Loucy (cell line): ENCODE measurements around the gene TRAFD1.

ENCODE experiments used
- H2AFZ ChIP-seq: fragments of 200-600 bp; sonication (generic); 2 replicates; pipeline ENCODE4 v1.6.0; 2016; ENCODE audit warnings: antibody characterized with exemption, mild to moderate bottlenecking, low read length, moderate library complexity
- H3F3A ChIP-seq: fragments of 200-600 bp; 2 replicates; pipeline ENCODE4 v1.6.0; 2016; ENCODE audit warnings: antibody characterized with exemption, low read depth, mild to moderate bottlenecking
- H3K27me3 ChIP-seq: fragments of 200-600 bp; sonication (generic); 2 replicates; pipeline ENCODE4 v1.6.1; 2014; ENCODE audit warnings: low read length, mild to moderate bottlenecking; ENCODE audit not compliant: insufficient read depth, poor library complexity, severe bottlenecking
- H3K36me3 ChIP-seq: fragments of 200-600 bp; sonication (generic); 2 replicates; pipeline ENCODE4 v1.6.1; 2016; ENCODE audit warnings: low read length; ENCODE audit not compliant: insufficient read depth
- H3K4me1 ChIP-seq: fragments of 200-600 bp; sonication (generic); 2 replicates; pipeline ENCODE4 v1.5.1; 2014; ENCODE audit warnings: low read length, mild to moderate bottlenecking; ENCODE audit not compliant: insufficient read depth, poor library complexity, severe bottlenecking
- H3K4me2 ChIP-seq: fragments of 200-600 bp; sonication (generic); 2 replicates; pipeline ENCODE4 v1.6.0; 2014; ENCODE audit warnings: antibody characterized with exemption, low read length, low read depth, mild to moderate bottlenecking; ENCODE audit not compliant: poor library complexity, severe bottlenecking
- H3K4me3 ChIP-seq: fragments of 200-600 bp; sonication (generic); 2 replicates; pipeline ENCODE4 v1.5.1; 2014; ENCODE audit warnings: low read length, mild to moderate bottlenecking, mixed read lengths; ENCODE audit not compliant: poor library complexity, severe bottlenecking
- H3K79me2 ChIP-seq: fragments of 200-600 bp; sonication (generic); 2 replicates; pipeline ENCODE4 v1.6.1; 2014; ENCODE audit warnings: low read length; ENCODE audit not compliant: insufficient read depth
- H3K9ac ChIP-seq: fragments of 200-600 bp; sonication (generic); 2 replicates; pipeline ENCODE4 v1.6.0; 2014; ENCODE audit warnings: mild to moderate bottlenecking, low read depth, low read length, moderate library complexity; ENCODE audit not compliant: poor library complexity, severe bottlenecking
- H3K9me2 ChIP-seq: fragments of 200-600 bp; sonication (generic); replicated peaks from 2 replicates; pipeline ENCODE4 v1.6.1; 2016; ENCODE audit warnings: low read depth, low read length, mixed read lengths
- H3K9me3 ChIP-seq: fragments of 200-600 bp; sonication (generic); 2 replicates; pipeline ENCODE4 v1.6.1; 2014; ENCODE audit warnings: mild to moderate bottlenecking, antibody characterized with exemption, low read length, low read depth; ENCODE audit not compliant: insufficient read depth
- H4K20me1 ChIP-seq: fragments of 200-600 bp; sonication (generic); 2 replicates; pipeline ENCODE4 v1.6.0; 2014; ENCODE audit warnings: antibody characterized with exemption, low read length, mild to moderate bottlenecking; ENCODE audit not compliant: insufficient read depth, poor library complexity, severe bottlenecking
- EZH2phosphoT487 ChIP-seq: fragments of 200-600 bp; IDR thresholded peaks from 2 replicates; pipeline ENCODE4 v1.6.1; 2018; ENCODE audit warnings: antibody characterized with exemption, mild to moderate bottlenecking, moderate library complexity, borderline replicate concordance
- TF ChIP-seq, protein P1 (sequence below): fragments of 200-600 bp; sonication (generic); conservative IDR thresholded peaks from 2 replicates; pipeline ENCODE4 v1.5.1; 2014; ENCODE audit warnings: mild to moderate bottlenecking, antibody characterized with exemption, low read length

Gene TRAFD1

DNA sequence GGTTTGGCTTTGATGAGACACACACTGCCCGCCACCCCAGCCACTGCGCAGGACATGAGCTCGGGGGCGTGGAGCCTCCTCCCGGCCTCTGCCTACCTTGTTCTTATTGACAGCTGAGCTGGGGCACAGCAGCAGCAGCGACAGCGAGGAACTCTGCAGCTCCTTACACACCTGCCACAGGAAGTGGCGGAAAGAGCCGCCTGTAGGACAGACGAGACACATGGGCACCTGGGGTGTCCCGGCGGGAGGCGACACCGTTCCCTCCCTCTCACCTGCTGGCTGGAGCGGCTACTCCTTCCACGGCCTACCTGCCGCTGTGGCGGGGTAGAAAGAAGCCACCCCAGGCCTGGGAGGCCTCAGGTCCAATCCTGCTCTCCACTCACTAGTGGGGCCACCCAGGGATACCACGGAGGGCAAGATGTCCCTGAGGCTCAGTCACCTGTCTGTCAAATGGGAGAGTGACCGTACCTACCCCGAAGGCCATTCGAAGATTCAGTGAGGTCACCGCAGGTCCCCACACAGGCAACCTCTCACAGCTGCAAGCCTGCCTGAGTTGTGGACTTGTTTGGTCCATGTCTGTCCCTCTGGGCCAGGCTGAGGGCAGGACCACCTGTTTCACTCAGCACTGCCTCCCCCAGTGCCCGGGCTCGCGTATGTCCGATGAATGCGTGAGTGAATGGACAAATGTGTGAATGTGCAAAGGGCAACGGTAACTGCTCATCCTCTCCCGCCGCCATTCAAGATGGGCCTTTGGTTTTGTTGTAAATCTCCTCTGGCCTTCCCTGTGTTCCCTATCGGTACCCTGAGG, 42.6 kb downstream of the TRAFD1 start:
- H4K20me1 ChIP-seq, result no peaks in the 10 kb centered on the region
- H3K4me3 ChIP-seq, result no peak overlapping the region
- H3K9me2 ChIP-seq, result no peaks in the 10 kb centered on the region
- H3F3A ChIP-seq, result no peaks in the 10 kb centered on the region
- H3K36me3 ChIP-seq, result peaks cover 15% of the 10 kb centered on the region; the same call in 1 of the 2 replicates
- H3K9me3 ChIP-seq, result no peaks in the 10 kb centered on the region
- H3K79me2 ChIP-seq, result no peaks in the 10 kb centered on the region
- no peak overlapping the region for H3K9ac ChIP-seq
- H3K27me3 ChIP-seq, result no peaks in the 10 kb centered on the region
- H2AFZ ChIP-seq, result no peak overlapping the region
- TF ChIP-seq EZH2phosphoT487, result no peak
- TF ChIP-seq, protein P1, sequence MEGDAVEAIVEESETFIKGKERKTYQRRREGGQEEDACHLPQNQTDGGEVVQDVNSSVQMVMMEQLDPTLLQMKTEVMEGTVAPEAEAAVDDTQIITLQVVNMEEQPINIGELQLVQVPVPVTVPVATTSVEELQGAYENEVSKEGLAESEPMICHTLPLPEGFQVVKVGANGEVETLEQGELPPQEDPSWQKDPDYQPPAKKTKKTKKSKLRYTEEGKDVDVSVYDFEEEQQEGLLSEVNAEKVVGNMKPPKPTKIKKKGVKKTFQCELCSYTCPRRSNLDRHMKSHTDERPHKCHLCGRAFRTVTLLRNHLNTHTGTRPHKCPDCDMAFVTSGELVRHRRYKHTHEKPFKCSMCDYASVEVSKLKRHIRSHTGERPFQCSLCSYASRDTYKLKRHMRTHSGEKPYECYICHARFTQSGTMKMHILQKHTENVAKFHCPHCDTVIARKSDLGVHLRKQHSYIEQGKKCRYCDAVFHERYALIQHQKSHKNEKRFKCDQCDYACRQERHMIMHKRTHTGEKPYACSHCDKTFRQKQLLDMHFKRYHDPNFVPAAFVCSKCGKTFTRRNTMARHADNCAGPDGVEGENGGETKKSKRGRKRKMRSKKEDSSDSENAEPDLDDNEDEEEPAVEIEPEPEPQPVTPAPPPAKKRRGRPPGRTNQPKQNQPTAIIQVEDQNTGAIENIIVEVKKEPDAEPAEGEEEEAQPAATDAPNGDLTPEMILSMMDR, result no peak
- H3K4me1 ChIP-seq, result no peaks in the 10 kb centered on the region
- H3K4me2 ChIP-seq, result no peak overlapping the region

DNA sequence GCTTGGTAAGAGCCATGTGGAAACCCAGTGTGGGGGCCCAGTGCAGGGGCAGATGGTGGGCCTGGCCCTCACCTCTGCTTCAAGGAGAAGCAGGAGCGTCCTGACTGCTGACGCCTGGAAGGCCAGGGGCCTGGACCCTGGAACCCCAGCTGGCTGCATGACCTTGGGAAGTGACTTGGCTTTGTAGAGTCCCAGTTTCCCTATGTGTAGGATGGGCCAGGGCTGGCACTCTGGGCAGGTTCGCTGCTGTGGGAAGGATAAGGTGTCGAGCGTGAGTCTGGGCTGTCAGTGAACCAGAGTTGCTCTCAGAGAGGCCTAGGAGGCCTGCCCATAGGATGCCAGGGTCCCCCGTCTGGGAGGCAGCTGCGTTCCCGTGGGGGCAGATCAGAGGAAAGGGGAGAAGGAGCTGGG, 43.2 kb downstream of the TRAFD1 start:
- H2AFZ ChIP-seq, result no peak overlapping the region
- H3K9me3 ChIP-seq, result no peaks in the 10 kb centered on the region
- no peaks in the 10 kb centered on the region for H3F3A ChIP-seq
- H3K36me3 ChIP-seq, result peaks cover 15% of the 10 kb centered on the region; the same call in 1 of the 2 replicates
- H3K27me3 ChIP-seq, result no peaks in the 10 kb centered on the region
- H3K4me3 ChIP-seq, result no peak overlapping the region
- no peaks in the 10 kb centered on the region for H3K9me2 ChIP-seq
- H3K79me2 ChIP-seq, result no peaks in the 10 kb centered on the region
- no peaks in the 10 kb centered on the region for H4K20me1 ChIP-seq
- TF ChIP-seq, protein P1, result no peak
- no peak for TF ChIP-seq EZH2phosphoT487
- H3K4me2 ChIP-seq, result no peak overlapping the region
- no peaks in the 10 kb centered on the region for H3K4me1 ChIP-seq
- no peak overlapping the region for H3K9ac ChIP-seq

DNA sequence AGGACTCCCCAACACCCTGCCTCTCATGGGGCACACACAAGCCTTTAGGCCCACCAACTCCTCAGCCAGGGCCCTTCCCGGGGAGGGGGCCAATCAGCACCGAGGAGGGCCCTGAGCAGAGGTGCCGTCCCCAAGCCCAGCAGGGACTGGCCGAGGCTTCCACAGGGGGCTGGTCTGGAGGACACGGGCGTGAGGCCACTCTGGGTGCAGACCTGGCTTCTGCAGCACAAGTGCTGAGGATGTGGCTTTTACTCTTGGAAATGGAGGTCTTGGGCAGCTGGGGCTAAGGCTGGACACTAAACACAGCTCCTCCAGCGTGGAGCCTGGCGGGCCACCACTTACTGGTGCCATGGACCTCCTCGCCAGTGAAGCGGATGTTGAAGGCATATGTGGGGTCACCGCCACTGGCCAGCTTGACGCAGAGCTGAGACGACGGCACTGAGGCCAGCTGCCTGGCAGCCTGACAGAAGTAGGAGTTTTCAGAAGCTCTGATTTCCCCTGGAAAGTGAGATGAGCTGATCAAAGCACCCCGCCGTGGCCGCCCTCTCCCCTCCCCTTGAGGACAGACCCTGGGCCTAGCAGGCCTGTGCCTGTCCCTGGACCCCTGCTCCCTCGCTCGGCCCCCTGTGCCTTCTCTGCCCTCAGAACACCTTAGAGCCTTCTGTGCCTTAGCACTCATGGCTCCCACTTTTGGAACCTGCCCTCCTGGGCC, 44.0 kb downstream of the TRAFD1 start:
- Histone ChIP-seq H3K9me3 (no peaks in the 10 kb centered on the region), H3F3A (no peaks in the 10 kb centered on the region), H3K36me3 (peaks cover 15% of the 10 kb centered on the region; the same call in 1 of the 2 replicates), H3K9ac (no peak overlapping the region), H3K79me2 (no peaks in the 10 kb centered on the region), H3K4me1 (no peaks in the 10 kb centered on the region), H4K20me1 (no peaks in the 10 kb centered on the region), H2AFZ (no peak overlapping the region), H3K9me2 (no peaks in the 10 kb centered on the region), H3K27me3 (no peaks in the 10 kb centered on the region), H3K4me2 (no peak overlapping the region), H3K4me3 (no peak overlapping the region)
- no peak for TF ChIP-seq EZH2phosphoT487
- TF ChIP-seq, protein P1, result no peak
